Immature natural killer cell (primary cell): ENCODE data around the gene TGFBR1. TPM values are rescaled to one million over a fixed set of nuclear protein-coding genes. Genes with fewer than 3 reads are reported as not detected.

Experiments
- DNase-seq, 3 donors: peaks; one replicate each; pipeline ENCODE4 v3.0.0; 2022; ENCODE audit warnings: mixed read lengths in 1 of 3
- H3K27ac Mint-ChIP-seq, 6 donors: one replicate each; pipeline ENCODE4 v1.8.0; 2020; ENCODE audit warnings: mixed read lengths in 6 of 6, mild to moderate bottlenecking in 5 of 6, inconsistent platforms in 4 of 6, moderate library complexity in 3 of 6
- H3K27me3 Mint-ChIP-seq, 3 donors: one replicate each; pipeline ENCODE4 v1.8.0; 2020 to 2021; ENCODE audit warnings: low read depth in 3 of 3, mild to moderate bottlenecking in 3 of 3, mixed read lengths in 3 of 3, moderate library complexity in 3 of 3, inconsistent platforms in 1 of 3
- H3K36me3 Mint-ChIP-seq, 3 donors: one replicate each; pipeline ENCODE4 v1.8.0; 2020; ENCODE audit warnings: mixed read lengths in 3 of 3, inconsistent platforms in 2 of 3, mild to moderate bottlenecking in 2 of 3
- H3K4me1 Mint-ChIP-seq, 2 donors: one replicate each; pipeline ENCODE4 v1.8.0; 2020; ENCODE audit warnings: inconsistent platforms in 2 of 2, mild to moderate bottlenecking in 2 of 2, mixed read lengths in 2 of 2, moderate library complexity in 1 of 2
- H3K4me3 Mint-ChIP-seq, 5 donors: one replicate each; pipeline ENCODE4 v1.8.0; 2020; ENCODE audit warnings: mild to moderate bottlenecking in 5 of 5, mixed read lengths in 5 of 5, inconsistent platforms in 3 of 5, moderate library complexity in 3 of 5
- H3K9me3 Mint-ChIP-seq, 6 donors: one replicate each; pipeline ENCODE4 v1.8.0; 2020; ENCODE audit warnings: mild to moderate bottlenecking in 6 of 6, mixed read lengths in 6 of 6, inconsistent platforms in 4 of 6, moderate library complexity in 3 of 6
- polyA plus RNA-seq, 3 donors: library from polyadenylated mRNA; unstranded; fragments of 300-500 nt; fragmentation: Illumina TruSeq; gene quantifications; one replicate each; pipeline ENCODE4 v1.2.3, GENCODE V29; 2021

Gene TGFBR1
- polyA plus RNA-seq: 10 to 100 TPM; 34.2 to 71.0 (median 67.8) TPM

GRCh38 chr9:99104459-99105151 lies at the start of gene TGFBR1:
TSS of gene TGFBR1 (plus strand) at chr9:99105113. CDS start at chr9:99105206, 93 bp downstream.
- Mint-ChIP-seq H3K4me3 (peak within 1 kb of the TSS; percentile 88 to 96 (median 94)), H3K27ac (peak within 1 kb of the TSS; percentile 92 to 96 (median 94)), H3K4me1 (peaks cover 78 to 87% of the 10 kb centered on the region in 2 donors), H3K27me3 (peaks cover 4 to 16% (median 5%) of the 10 kb centered on the region in 3 donors), H3K36me3 (peaks cover 0 to 4% (median 3%) of the 10 kb centered on the region in 3 donors), H3K9me3 (no peaks in the 10 kb centered on the region)
- DNase-seq: peak; percentile 95 to 96 (median 96)

- H3K4me1 Mint-ChIP-seq: peaks cover 97 to 98% of the 10 kb centered on the region in 2 donors
- H3K36me3 Mint-ChIP-seq: peaks cover 0 to 9% (median 5%) of the 10 kb centered on the region in 3 donors
- no peak for DNase-seq
- H3K27me3 Mint-ChIP-seq: peaks cover 13 to 19% (median 13%) of the 10 kb centered on the region in 3 donors
- peak overlapping the region in 5 of 6 donors; percentile 17 to 93 (median 43) for H3K27ac Mint-ChIP-seq
- no peaks in the 10 kb centered on the region for H3K9me3 Mint-ChIP-seq
- H3K4me3 Mint-ChIP-seq: peak overlapping the region in 4 of 5 donors; percentile 29 to 89 (median 62)
Observed at GRCh38 chr9:99055384-99055783, 49.5 kb upstream of the TGFBR1 start.

- DNase-seq: no peak
- Mint-ChIP-seq H3K9me3 (no peaks in the 10 kb centered on the region), H3K4me1 (peaks cover 97% of the 10 kb centered on the region in 2 donors), H3K27ac (peak overlapping the region; percentile 93 to 96 (median 96)), H3K27me3 (peaks cover 13 to 19% (median 13%) of the 10 kb centered on the region in 3 donors), H3K4me3 (peak overlapping the region; percentile 89 to 95 (median 93)), H3K36me3 (peaks cover 0 to 9% (median 5%) of the 10 kb centered on the region in 3 donors)
Observed at GRCh38 chr9:99056186-99056585, 48.7 kb upstream of the TGFBR1 start.

- Mint-ChIP-seq H3K27me3 (peaks cover 13 to 19% (median 13%) of the 10 kb centered on the region in 3 donors), H3K4me1 (peaks cover 95 to 97% of the 10 kb centered on the region in 2 donors), H3K4me3 (peak overlapping the region; percentile 89 to 95 (median 93)), H3K9me3 (no peaks in the 10 kb centered on the region), H3K27ac (peak overlapping the region; percentile 93 to 96 (median 96)), H3K36me3 (peaks cover 0 to 9% (median 5%) of the 10 kb centered on the region in 3 donors)
- DNase-seq: peak; percentile 68 to 75 (median 70)
Observed at GRCh38 chr9:99056886-99057664, 47.8 kb upstream of the TGFBR1 start.

GRCh38 chr9:99057665-99058625 lies 47.0 kb upstream of the TGFBR1 start:
- DNase-seq: peak; percentile 89 to 92 (median 90)
- peak overlapping the region; percentile 89 to 95 (median 93) for H3K4me3 Mint-ChIP-seq
- H3K9me3 Mint-ChIP-seq: no peaks in the 10 kb centered on the region
- H3K27ac Mint-ChIP-seq: peak overlapping the region; percentile 93 to 96 (median 96)
- H3K36me3 Mint-ChIP-seq: peaks cover 3 to 9% (median 5%) of the 10 kb centered on the region in 3 donors
- peaks cover 95 to 97% of the 10 kb centered on the region in 2 donors for H3K4me1 Mint-ChIP-seq
- peaks cover 13 to 19% (median 13%) of the 10 kb centered on the region in 3 donors for H3K27me3 Mint-ChIP-seq

GRCh38 chr9:99058964-99059921 lies 45.7 kb upstream of the TGFBR1 start:
- Mint-ChIP-seq H3K4me1 (peaks cover 94 to 97% of the 10 kb centered on the region in 2 donors), H3K27me3 (peaks cover 13 to 15% (median 14%) of the 10 kb centered on the region in 3 donors), H3K36me3 (peaks cover 5 to 9% (median 6%) of the 10 kb centered on the region in 3 donors), H3K4me3 (peak overlapping the region; percentile 89 to 95 (median 93)), H3K27ac (peak overlapping the region; percentile 93 to 96 (median 96)), H3K9me3 (no peaks in the 10 kb centered on the region)
- peak; percentile 32 to 35 (median 32) for DNase-seq

- H3K4me3 Mint-ChIP-seq: peak overlapping the region in 3 of 5 donors; percentile 1 to 44 (median 19)
- H3K27ac Mint-ChIP-seq: peak overlapping the region; percentile 18 to 69 (median 60)
- H3K4me1 Mint-ChIP-seq: peaks cover 92 to 97% of the 10 kb centered on the region in 2 donors
- H3K36me3 Mint-ChIP-seq: peaks cover 5 to 16% (median 12%) of the 10 kb centered on the region in 3 donors
- DNase-seq: no peak
- H3K9me3 Mint-ChIP-seq: no peaks in the 10 kb centered on the region
- peaks cover 13 to 15% (median 14%) of the 10 kb centered on the region in 3 donors for H3K27me3 Mint-ChIP-seq
Observed at GRCh38 chr9:99060621-99061020, 44.3 kb upstream of the TGFBR1 start.

GRCh38 chr9:99062549-99062948 lies 42.4 kb upstream of the TGFBR1 start:
- H3K36me3 Mint-ChIP-seq: peaks cover 6 to 20% (median 6%) of the 10 kb centered on the region in 3 donors
- H3K27ac Mint-ChIP-seq: no peak overlapping the region
- peaks cover 79 to 93% of the 10 kb centered on the region in 2 donors for H3K4me1 Mint-ChIP-seq
- no peak overlapping the region for H3K4me3 Mint-ChIP-seq
- DNase-seq: no peak
- H3K9me3 Mint-ChIP-seq: no peaks in the 10 kb centered on the region
- peaks cover 9 to 13% (median 11%) of the 10 kb centered on the region in 3 donors for H3K27me3 Mint-ChIP-seq

GRCh38 chr9:99063522-99063921 lies 41.4 kb upstream of the TGFBR1 start:
- peaks cover 0 to 6% (median 5%) of the 10 kb centered on the region in 3 donors for H3K27me3 Mint-ChIP-seq
- H3K4me3 Mint-ChIP-seq: no peak overlapping the region
- H3K36me3 Mint-ChIP-seq: peaks cover 6 to 24% (median 6%) of the 10 kb centered on the region in 3 donors
- H3K27ac Mint-ChIP-seq: peak overlapping the region in 1 of 6 donors; percentile 13
- peaks cover 77 to 93% of the 10 kb centered on the region in 2 donors for H3K4me1 Mint-ChIP-seq
- H3K9me3 Mint-ChIP-seq: no peaks in the 10 kb centered on the region
- no peak for DNase-seq

GRCh38 chr9:99066571-99066970 lies 38.3 kb upstream of the TGFBR1 start:
- Mint-ChIP-seq H3K4me1 (peaks cover 79 to 96% of the 10 kb centered on the region in 2 donors), H3K4me3 (no peak overlapping the region), H3K27ac (peak overlapping the region in 1 of 6 donors; percentile 3), H3K27me3 (peaks cover 0 to 7% (median 4%) of the 10 kb centered on the region in 3 donors), H3K9me3 (no peaks in the 10 kb centered on the region), H3K36me3 (peaks cover 12 to 30% (median 15%) of the 10 kb centered on the region in 3 donors)
- no peak for DNase-seq

GRCh38 chr9:99069075-99069474 lies 35.8 kb upstream of the TGFBR1 start:
- DNase-seq: peak; percentile 21 to 28 (median 27)
- Mint-ChIP-seq H3K4me3 (peak overlapping the region; percentile 55 to 74 (median 67)), H3K27ac (peak overlapping the region; percentile 73 to 95 (median 94)), H3K36me3 (peaks cover 15 to 24% (median 16%) of the 10 kb centered on the region in 3 donors), H3K27me3 (peaks cover 0 to 7% (median 4%) of the 10 kb centered on the region in 3 donors), H3K9me3 (no peaks in the 10 kb centered on the region), H3K4me1 (peaks cover 79 to 96% of the 10 kb centered on the region in 2 donors)
